Measurements from ENCODE around the gene ASPDH.
A peak's percentile ranks its signal among the peaks of the same experiment; 100 is the strongest.
"Not testable (repeated sequence)": the region's sequence is repeated elsewhere in the genome, so short reads cannot be mapped to it uniquely, and the experiment has no call there.

Gene ASPDH

DNA sequence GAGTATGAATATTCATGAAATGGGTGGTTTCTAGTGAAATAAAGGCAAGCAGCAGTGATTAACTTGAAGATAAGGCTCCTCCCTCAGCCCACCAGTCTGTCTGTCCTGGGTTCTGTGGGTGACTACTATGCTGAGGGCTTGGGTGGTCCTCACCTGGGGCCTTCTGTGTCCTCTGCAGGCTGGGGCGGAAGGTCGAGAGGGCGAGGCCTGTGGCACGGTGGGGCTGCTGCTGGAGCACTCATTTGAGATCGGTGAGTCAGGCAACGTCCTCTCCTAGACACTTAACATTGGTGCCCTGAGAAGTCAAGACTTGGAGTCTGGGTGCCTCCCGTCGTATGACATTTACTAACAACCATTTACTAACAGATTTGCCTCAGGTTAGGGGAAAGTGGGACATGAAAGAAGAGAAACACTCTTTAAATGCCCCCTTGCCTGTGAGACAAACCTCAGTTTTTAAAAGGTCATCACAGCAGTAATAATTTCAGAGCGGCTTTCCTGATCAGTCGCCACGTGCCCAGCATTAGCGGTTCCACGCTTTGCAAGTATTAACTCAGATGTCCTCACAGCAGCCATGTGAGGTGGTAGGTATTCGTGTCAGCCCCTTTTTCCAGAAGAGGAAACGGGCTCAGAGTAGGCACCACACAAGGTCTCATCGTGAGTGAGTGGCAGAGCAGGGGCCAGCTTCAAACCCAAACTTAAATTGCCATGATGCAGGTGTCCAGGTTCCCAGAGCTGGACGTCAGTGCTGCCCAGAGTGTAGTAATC lies 35.8 kb downstream of the ASPDH start:
- Histone ChIP-seq H3K27ac (ENCODE audit: insufficient read depth in 1 of 2, low read depth in 1 of 2, low read length in 2 of 2, poor library complexity in 1 of 2, severe bottlenecking in 2 of 2) (no peak overlapping the region), H3K36me3 (ENCODE audit: control insufficient read depth in 4 of 4, insufficient read depth in 4 of 4, low read length in 3 of 4) (peaks cover 5 to 47% (median 36%) of the 10 kb centered on the region in 4 experiments), H3K4me1 (ENCODE audit: control extremely low read depth in 1 of 4, control insufficient read depth in 4 of 4, insufficient read depth in 4 of 4, low read length in 3 of 4) (peaks cover 0 to 16% (median 11%) of the 10 kb centered on the region in 4 experiments), H3K4me3 (ENCODE audit: control insufficient read depth in 1 of 7, extremely low read depth in 1 of 7, insufficient read depth in 4 of 7, low read depth in 2 of 7, low read length in 6 of 7) (peak overlapping the region in 3 of 7 experiments; percentile 89 to 98 (median 95)), H3K27me3 (replicated peaks in 2 of 5; ENCODE audit: control insufficient read depth in 4 of 5, insufficient read depth in 5 of 5, low read length in 4 of 5) (no peaks in the 10 kb centered on the region), H3K9me3 (ENCODE audit: control extremely low read depth in 1 of 5, control insufficient read depth in 4 of 5, insufficient read depth in 2 of 5, low read depth in 1 of 5, low read length in 4 of 5) (peaks cover 0 to 7% (median 0%) of the 10 kb centered on the region in 5 experiments)
- DNase-seq, result no peak
- ChIA-PET CTCF (interaction anchor here (1.1 to 1.7 kb wide), 3 partner anchors 17 to 107 kb away, joined by 3 to 5 read pairs (median 3); no protein-coding TSS in a partner anchor), POLR2A (no interaction called here)
- 99% methylated on average over 14 of the region's 17 CpGs for WGBS (ENCODE audit: insufficient coverage)

DNA sequence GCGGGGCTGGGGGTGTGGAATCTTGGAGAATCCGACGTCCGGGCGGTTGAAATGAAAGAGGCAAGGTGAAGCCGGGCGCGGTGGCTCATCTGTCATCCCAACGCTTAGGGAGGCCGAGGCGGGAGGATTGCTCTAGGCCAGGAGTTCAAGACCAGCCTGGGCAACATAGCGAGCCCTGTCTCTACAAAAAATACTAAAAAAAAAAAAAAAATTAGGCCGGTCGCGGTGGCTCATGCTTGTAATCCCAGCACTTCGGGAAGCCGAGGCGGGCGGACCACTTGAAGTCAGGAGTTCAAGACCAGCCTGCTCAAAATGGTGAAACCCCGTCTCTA lies 36.8 kb downstream of the ASPDH start:
- peak overlapping the region; percentile 84 to 98 (median 89) for H3K4me3 ChIP-seq (ENCODE audit: control insufficient read depth in 1 of 7, extremely low read depth in 1 of 7, insufficient read depth in 4 of 7, low read depth in 2 of 7, low read length in 6 of 7)
- peaks cover 0 to 7% (median 0%) of the 10 kb centered on the region in 5 experiments for H3K9me3 ChIP-seq (ENCODE audit: control extremely low read depth in 1 of 5, control insufficient read depth in 4 of 5, insufficient read depth in 2 of 5, low read depth in 1 of 5, low read length in 4 of 5)
- POLR2A ChIA-PET, result no interaction called here
- CTCF ChIA-PET, result no interaction called here
- H3K27ac ChIP-seq (ENCODE audit: insufficient read depth in 1 of 2, low read depth in 1 of 2, low read length in 2 of 2, poor library complexity in 1 of 2, severe bottlenecking in 2 of 2), result peak overlapping the region; percentile 33 to 81
- H3K4me1 ChIP-seq (ENCODE audit: control extremely low read depth in 1 of 4, control insufficient read depth in 4 of 4, insufficient read depth in 4 of 4, low read length in 3 of 4), result peaks cover 0 to 16% (median 11%) of the 10 kb centered on the region in 4 experiments
- 22% methylated on average over 17 of the region's 20 CpGs for WGBS (ENCODE audit: insufficient coverage)
- H3K27me3 ChIP-seq (replicated peaks in 2 of 5; ENCODE audit: control insufficient read depth in 4 of 5, insufficient read depth in 5 of 5, low read length in 4 of 5), result no peaks in the 10 kb centered on the region
- peaks cover 5 to 39% (median 29%) of the 10 kb centered on the region in 4 experiments for H3K36me3 ChIP-seq (ENCODE audit: control insufficient read depth in 4 of 4, insufficient read depth in 4 of 4, low read length in 3 of 4)
- DNase-seq, result no peak

DNA sequence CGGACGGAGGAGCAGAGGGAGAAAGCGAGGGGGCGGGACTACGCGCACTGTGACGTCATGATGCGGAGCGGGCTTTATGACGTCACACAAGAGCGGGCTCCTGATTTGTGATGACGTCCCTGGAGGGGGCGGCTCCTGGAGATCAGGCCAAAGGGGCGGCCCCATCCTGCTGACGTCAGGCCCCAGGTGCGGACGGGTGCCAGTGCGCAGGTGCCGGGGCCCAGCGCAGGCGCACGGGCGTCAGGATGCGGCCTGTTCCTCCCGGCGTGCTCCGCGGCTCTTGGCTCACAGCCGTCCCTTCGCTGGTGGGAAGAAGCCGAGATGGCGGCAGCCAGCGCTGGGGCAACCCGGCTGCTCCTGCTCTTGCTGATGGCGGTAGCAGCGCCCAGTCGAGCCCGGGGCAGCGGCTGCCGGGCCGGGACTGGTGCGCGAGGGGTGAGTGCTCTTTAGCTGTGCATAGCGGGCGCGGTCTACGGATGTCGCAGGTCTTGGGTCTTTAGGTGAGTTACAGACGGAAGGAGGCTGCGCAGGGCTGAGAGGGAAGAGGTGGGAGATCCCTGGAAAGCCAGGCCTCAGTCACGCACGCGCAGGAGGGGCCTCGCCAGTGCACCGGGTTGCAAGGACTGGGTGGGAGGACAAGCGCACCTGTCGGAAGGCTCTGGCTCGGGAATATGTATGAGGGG lies 37.3 kb downstream of the ASPDH start, which contains the start of the genes EMC10 and GARIN5A:
Gene EMC10, plus strand, starts transcription at position 284 of the 683 bp plus-strand sequence. Its CDS starts 38 bp downstream, at position 322.
Gene GARIN5A, minus strand, starts transcription at position 625 of the 683 bp plus-strand sequence. Its CDS starts 460 bp downstream, at position 165.
- POLR2A ChIA-PET, result no interaction called here
- Histone ChIP-seq H3K4me1 (ENCODE audit: control extremely low read depth in 1 of 4, control insufficient read depth in 4 of 4, insufficient read depth in 4 of 4, low read length in 3 of 4) (peaks cover 0 to 16% (median 11%) of the 10 kb centered on the region in 4 experiments), H3K9me3 (ENCODE audit: control extremely low read depth in 1 of 5, control insufficient read depth in 4 of 5, insufficient read depth in 2 of 5, low read depth in 1 of 5, low read length in 4 of 5) (peaks cover 0 to 7% (median 0%) of the 10 kb centered on the region in 5 experiments), H3K27ac (ENCODE audit: insufficient read depth in 1 of 2, low read depth in 1 of 2, low read length in 2 of 2, poor library complexity in 1 of 2, severe bottlenecking in 2 of 2) (peak within 1 kb of the TSS; percentile 33 to 81), H3K4me3 (ENCODE audit: control insufficient read depth in 1 of 7, extremely low read depth in 1 of 7, insufficient read depth in 4 of 7, low read depth in 2 of 7, low read length in 6 of 7) (peak within 1 kb of the TSS; percentile 84 to 98 (median 89)), H3K27me3 (replicated peaks in 2 of 5; ENCODE audit: control insufficient read depth in 4 of 5, insufficient read depth in 5 of 5, low read length in 4 of 5) (no peaks in the 10 kb centered on the region), H3K36me3 (ENCODE audit: control insufficient read depth in 4 of 4, insufficient read depth in 4 of 4, low read length in 3 of 4) (peaks cover 5 to 37% (median 26%) of the 10 kb centered on the region in 4 experiments)
- DNase-seq, result peak; percentile 96 to 97 (median 97)
- CTCF ChIA-PET, result no interaction called here
- 4% methylated on average over 47 of the region's 58 CpGs for WGBS (ENCODE audit: insufficient coverage)

DNA sequence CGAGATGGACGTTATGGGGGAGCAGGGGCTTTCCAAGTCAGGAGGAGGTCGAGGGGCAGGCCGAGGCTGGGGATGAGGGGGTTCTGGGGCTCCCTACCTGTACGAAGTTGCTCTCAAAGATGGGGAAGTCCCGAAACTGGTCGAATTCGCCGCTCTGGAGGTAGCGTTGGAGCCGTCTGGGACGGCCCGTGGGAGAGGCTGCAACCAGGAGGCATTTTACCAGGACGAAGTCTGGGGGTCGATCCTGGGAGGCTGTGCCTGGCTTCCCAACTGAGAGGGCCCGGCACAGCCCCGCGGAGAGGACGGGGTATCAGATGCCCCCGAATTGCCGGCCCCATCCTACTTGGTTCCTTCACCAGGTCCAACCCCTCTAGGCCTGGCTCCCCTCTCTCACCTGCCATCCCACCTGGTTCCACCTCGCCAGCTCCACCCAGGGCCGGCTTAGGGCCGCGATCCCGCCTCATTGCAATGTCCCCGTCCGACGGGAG lies 37.9 kb downstream of the ASPDH start:
- no peak overlapping the region for H3K27ac ChIP-seq (ENCODE audit: insufficient read depth in 1 of 2, low read depth in 1 of 2, low read length in 2 of 2, poor library complexity in 1 of 2, severe bottlenecking in 2 of 2)
- DNase-seq, result no peak
- H3K4me1 ChIP-seq (ENCODE audit: control extremely low read depth in 1 of 4, control insufficient read depth in 4 of 4, insufficient read depth in 4 of 4, low read length in 3 of 4), result peaks cover 0 to 16% (median 11%) of the 10 kb centered on the region in 4 experiments
- WGBS (ENCODE audit: insufficient coverage), result 84% methylated on average over 28 of the region's 29 CpGs
- peak overlapping the region in 1 of 7 experiments; percentile 98 for H3K4me3 ChIP-seq (ENCODE audit: control insufficient read depth in 1 of 7, extremely low read depth in 1 of 7, insufficient read depth in 4 of 7, low read depth in 2 of 7, low read length in 6 of 7)
- POLR2A ChIA-PET, result no interaction called here
- CTCF ChIA-PET, result no interaction called here
- peaks cover 5 to 31% (median 22%) of the 10 kb centered on the region in 4 experiments for H3K36me3 ChIP-seq (ENCODE audit: control insufficient read depth in 4 of 4, insufficient read depth in 4 of 4, low read length in 3 of 4)
- peaks cover 0 to 7% (median 0%) of the 10 kb centered on the region in 5 experiments for H3K9me3 ChIP-seq (ENCODE audit: control extremely low read depth in 1 of 5, control insufficient read depth in 4 of 5, insufficient read depth in 2 of 5, low read depth in 1 of 5, low read length in 4 of 5)
- no peaks in the 10 kb centered on the region for H3K27me3 ChIP-seq (replicated peaks in 2 of 5; ENCODE audit: control insufficient read depth in 4 of 5, insufficient read depth in 5 of 5, low read length in 4 of 5)

DNA sequence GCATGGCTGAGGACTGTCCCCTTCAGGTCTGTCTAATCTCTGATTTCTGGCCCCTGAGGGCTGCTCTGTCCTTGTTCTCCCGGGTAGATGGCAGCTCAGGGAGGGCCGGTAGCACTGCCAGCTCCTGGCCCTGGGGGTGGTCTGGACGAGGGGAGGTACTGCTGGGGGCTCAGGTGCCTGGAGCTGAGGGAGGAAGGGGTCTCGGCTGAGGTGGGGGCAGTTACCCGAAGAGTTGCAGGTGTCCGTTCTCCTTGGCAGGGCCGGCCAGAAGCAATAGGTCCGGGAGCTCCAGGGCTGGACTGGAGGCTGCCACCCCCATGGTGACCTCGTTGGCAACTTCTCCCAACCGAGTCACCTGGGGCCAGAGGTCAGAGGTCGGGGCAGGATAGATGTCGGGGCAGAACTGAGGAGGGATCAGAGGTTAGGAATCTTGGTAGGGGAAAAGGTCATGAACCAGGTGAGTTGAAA lies 38.6 kb downstream of the ASPDH start:
- peaks cover 0 to 16% (median 11%) of the 10 kb centered on the region in 4 experiments for H3K4me1 ChIP-seq (ENCODE audit: control extremely low read depth in 1 of 4, control insufficient read depth in 4 of 4, insufficient read depth in 4 of 4, low read length in 3 of 4)
- WGBS (ENCODE audit: insufficient coverage), result 90% methylated on average over 11 of the region's 12 CpGs
- H3K36me3 ChIP-seq (ENCODE audit: control insufficient read depth in 4 of 4, insufficient read depth in 4 of 4, low read length in 3 of 4), result peaks cover 5 to 25% (median 19%) of the 10 kb centered on the region in 4 experiments
- no peak overlapping the region for H3K27ac ChIP-seq (ENCODE audit: insufficient read depth in 1 of 2, low read depth in 1 of 2, low read length in 2 of 2, poor library complexity in 1 of 2, severe bottlenecking in 2 of 2)
- no peaks in the 10 kb centered on the region for H3K27me3 ChIP-seq (replicated peaks in 2 of 5; ENCODE audit: control insufficient read depth in 4 of 5, insufficient read depth in 5 of 5, low read length in 4 of 5)
- H3K9me3 ChIP-seq (ENCODE audit: control extremely low read depth in 1 of 5, control insufficient read depth in 4 of 5, insufficient read depth in 2 of 5, low read depth in 1 of 5, low read length in 4 of 5), result peaks cover 0 to 7% (median 0%) of the 10 kb centered on the region in 5 experiments
- DNase-seq, result no peak
- ChIA-PET CTCF (interaction anchor here (1.1 to 1.3 kb wide), 2 partner anchors 9 to 12 kb away, joined by 4 to 5 read pairs; no protein-coding TSS in a partner anchor), POLR2A (interaction anchor here (0.6 kb wide), 1 partner anchor 98 kb away, joined by 3 read pairs; no protein-coding TSS in a partner anchor)
- no peak overlapping the region for H3K4me3 ChIP-seq (ENCODE audit: control insufficient read depth in 1 of 7, extremely low read depth in 1 of 7, insufficient read depth in 4 of 7, low read depth in 2 of 7, low read length in 6 of 7)

DNA sequence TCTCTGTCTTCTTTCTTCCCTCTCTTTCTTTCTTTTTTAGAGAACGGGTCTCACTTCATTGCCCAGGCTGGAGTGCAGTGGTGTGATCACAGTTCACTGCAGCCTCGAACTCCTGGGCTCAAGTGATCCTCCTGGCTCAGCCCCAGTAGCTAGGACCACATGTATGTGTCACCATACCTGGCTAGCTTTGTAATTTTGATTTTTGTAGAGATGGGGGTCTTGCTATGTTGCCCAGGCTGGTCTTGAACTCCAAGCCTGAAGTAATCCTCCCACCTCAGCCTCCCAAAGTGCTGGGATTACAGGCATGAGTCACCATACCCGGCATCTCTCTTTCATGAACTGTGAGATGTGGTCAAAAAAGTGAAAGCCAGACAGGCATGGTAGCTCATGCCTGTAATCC lies 40.4 kb downstream of the ASPDH start:
- POLR2A ChIA-PET; DNase-seq; H3K27me3 ChIP-seq (replicated peaks in 2 of 5; ENCODE audit: control insufficient read depth in 4 of 5, insufficient read depth in 5 of 5, low read length in 4 of 5); H3K9me3 ChIP-seq (ENCODE audit: control extremely low read depth in 1 of 5, control insufficient read depth in 4 of 5, insufficient read depth in 2 of 5, low read depth in 1 of 5, low read length in 4 of 5); H3K36me3 ChIP-seq (ENCODE audit: control insufficient read depth in 4 of 4, insufficient read depth in 4 of 4, low read length in 3 of 4); H3K27ac ChIP-seq (ENCODE audit: insufficient read depth in 1 of 2, low read depth in 1 of 2, low read length in 2 of 2, poor library complexity in 1 of 2, severe bottlenecking in 2 of 2); H3K4me3 ChIP-seq (ENCODE audit: control insufficient read depth in 1 of 7, extremely low read depth in 1 of 7, insufficient read depth in 4 of 7, low read depth in 2 of 7, low read length in 6 of 7): not testable (repeated sequence)
- CTCF ChIA-PET, result interaction anchor here (0.6 to 1.1 kb wide), 3 partner anchors 9 to 96 kb away, joined by 3 read pairs; no protein-coding TSS in a partner anchor
- 73% methylated on average over 3 of the region's 3 CpGs for WGBS (ENCODE audit: insufficient coverage)
- H3K4me1 ChIP-seq (ENCODE audit: control extremely low read depth in 1 of 4, control insufficient read depth in 4 of 4, insufficient read depth in 4 of 4, low read length in 3 of 4), result peaks cover 0 to 16% (median 11%) of the 10 kb centered on the region in 4 experiments

Measured in common myeloid progenitor, CD34-positive (primary cell).